ENCODE measurements around the gene FERD3L. TPM values are rescaled to one million over a fixed set of nuclear protein-coding genes. Genes with fewer than 3 reads are reported as not detected.

Gene FERD3L
- total and polyA plus RNA-seq, 2 experiments from 2014 or later = not detected

DNA sequence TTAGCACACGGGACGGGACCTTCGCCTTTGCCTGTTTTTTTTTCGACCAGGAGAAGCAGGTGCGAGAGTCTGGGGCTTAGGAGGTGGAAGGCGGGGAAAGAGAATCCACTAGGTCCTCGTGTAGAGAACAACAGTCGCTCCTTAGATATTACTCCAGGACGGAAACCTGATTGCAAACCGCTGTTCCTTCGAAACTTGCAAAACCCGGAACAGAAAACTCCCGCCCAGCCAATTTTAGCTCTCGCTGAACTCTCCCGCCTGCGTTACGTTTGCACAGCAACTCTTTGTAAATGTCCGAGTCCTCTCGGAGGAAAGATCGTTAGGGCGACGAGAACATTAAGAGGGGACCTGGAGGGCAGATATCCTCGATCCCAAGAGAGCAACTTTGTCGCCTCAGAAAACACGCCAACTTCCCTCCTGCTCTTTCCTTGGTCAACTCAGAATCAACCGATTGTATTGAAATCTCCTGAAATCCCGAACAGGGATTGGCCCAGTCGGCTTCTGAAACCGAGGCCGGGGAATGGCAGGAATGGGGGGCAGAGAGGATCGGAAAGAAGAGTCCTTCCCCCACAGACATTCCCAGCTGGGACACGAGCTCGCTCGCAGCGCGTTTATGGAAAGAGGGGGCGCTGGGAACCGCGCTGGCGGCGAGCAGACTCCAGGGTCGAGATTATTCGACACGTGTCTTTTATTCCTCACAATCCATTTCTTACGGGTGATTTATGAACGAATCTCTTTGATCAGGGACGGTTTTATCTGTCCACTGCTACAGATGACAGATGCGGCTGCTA lies 37.7 kb downstream of the FERD3L start:
- peaks cover 13% of the 10 kb centered on the region; the same call in 1 of the 2 replicates for H4K20me1 ChIP-seq (replicated peaks; ENCODE audit: insufficient read depth)
- H3K4me2 ChIP-seq = peak overlapping the region; percentile 86
- peaks cover 63% of the 10 kb centered on the region for H3K4me1 ChIP-seq (ENCODE audit: insufficient read depth)
- Mint-ChIP-seq H3K27ac (no peak overlapping the region), H3K9me3 (no peaks in the 10 kb centered on the region; the same call in 2 of the 3 replicates), H3K36me3 (ENCODE audit: low read depth) (no peaks in the 10 kb centered on the region), H3K27me3 (ENCODE audit: insufficient read depth, low read depth, poor library complexity) (peaks cover 98% of the 10 kb centered on the region), H3K4me1 (peaks cover 61% of the 10 kb centered on the region), H3K4me3 (peak overlapping the region; percentile 79)
- H3K27me3 ChIP-seq (ENCODE audit: insufficient read depth) = peaks cover 100% of the 10 kb centered on the region
- DNase-seq (ENCODE audit: low spot score) = peak; percentile 73
- H3K27ac ChIP-seq (ENCODE audit: low read depth) = no peak overlapping the region
- no peaks in the 10 kb centered on the region for H3K36me3 ChIP-seq (ENCODE audit: insufficient read depth)
- TF ChIP-seq JUNB (IDR thresholded peaks at IDR 0.05; ENCODE audit: unreplicated experiment) (no peak), POLR2AphosphoS5 (IDR thresholded peaks at IDR 0.05; ENCODE audit: low read depth) (no peak), EZH2phosphoT487 (IDR thresholded peaks at IDR 0.05; ENCODE audit: unreplicated experiment) (peak; percentile 33), ZNF114 (CRISPR knock-in tag; IDR thresholded peaks at IDR 0.05) (no peak), ZNF462 (CRISPR knock-in tag; IDR thresholded peaks at IDR 0.05) (no peak), EZH2 (IDR thresholded peaks at IDR 0.05; ENCODE audit: low read depth, unreplicated experiment) (peak; percentile 89), NANOG (IDR thresholded peaks at IDR 0.05; ENCODE audit: borderline replicate concordance) (no peak)
- H3K9me2 ChIP-seq (ENCODE audit: insufficient read depth) = no peaks in the 10 kb centered on the region
- peak overlapping the region; percentile 56 for H3K4me3 ChIP-seq
- H3F3A ChIP-seq (replicated peaks; ENCODE audit: low read depth) = peaks cover 30% of the 10 kb centered on the region
- peak; percentile 17 for ATAC-seq
- no peaks in the 10 kb centered on the region for H3K79me2 ChIP-seq (replicated peaks; ENCODE audit: insufficient read depth)
- H2AFZ ChIP-seq = peak overlapping the region; percentile 89
